Kidney glomerular epithelial cell (primary cell): Measurements from ENCODE around the gene KIRREL3.

Source experiments
- DNase-seq: peaks from one replicate; lab custom pipeline; 2025; lab: John Stamatoyannopoulos, UW

The KIRREL3 gene

GRCh38 chr11:126419801-126420697 is 580.5 kb downstream of the KIRREL3 start:
- DNase-seq: no peak

GRCh38 chr11:126418887-126419286 is 581.7 kb downstream of the KIRREL3 start:
- DNase-seq: no peak

GRCh38 chr11:126417091-126417862 is 583.3 kb downstream of the KIRREL3 start:
- DNase-seq: no peak

GRCh38 chr11:126416542-126417090 is 584.0 kb downstream of the KIRREL3 start:
- DNase-seq: peak; percentile 36

- no peak for DNase-seq
Observed at GRCh38 chr11:126415669-126416420, 584.7 kb downstream of the KIRREL3 start.

- DNase-seq: no peak
Observed at GRCh38 chr11:126415128-126415527, 585.4 kb downstream of the KIRREL3 start.

- no peak for DNase-seq
Observed at GRCh38 chr11:126414615-126415014, 586.0 kb downstream of the KIRREL3 start.

- DNase-seq: no peak
Observed at GRCh38 chr11:126413843-126414405, 586.6 kb downstream of the KIRREL3 start.

- DNase-seq: no peak
Observed at GRCh38 chr11:126413426-126413825, 587.1 kb downstream of the KIRREL3 start.

- DNase-seq: no peak
Observed at GRCh38 chr11:126411971-126412381, 588.6 kb downstream of the KIRREL3 start.

GRCh38 chr11:126410649-126411048 is 589.9 kb downstream of the KIRREL3 start:
- DNase-seq: no peak

GRCh38 chr11:126409620-126409985 is 591.0 kb downstream of the KIRREL3 start:
- no peak for DNase-seq

- DNase-seq: no peak
Observed at GRCh38 chr11:126408901-126409619, 591.5 kb downstream of the KIRREL3 start.

- DNase-seq: no peak
Observed at GRCh38 chr11:126408496-126408895, 592.1 kb downstream of the KIRREL3 start.

GRCh38 chr11:126407682-126408288 is 592.8 kb downstream of the KIRREL3 start:
- DNase-seq: no peak

GRCh38 chr11:126407101-126407521 is 593.5 kb downstream of the KIRREL3 start:
- no peak for DNase-seq

- no peak for DNase-seq
Observed at GRCh38 chr11:126406368-126406767, 594.2 kb downstream of the KIRREL3 start.

- DNase-seq: no peak
Observed at GRCh38 chr11:126405906-126406305, 594.7 kb downstream of the KIRREL3 start.

- no peak for DNase-seq
Observed at GRCh38 chr11:126405374-126405773, 595.2 kb downstream of the KIRREL3 start.

GRCh38 chr11:126404367-126404766 is 596.2 kb downstream of the KIRREL3 start:
- no peak for DNase-seq

- no peak for DNase-seq
Observed at GRCh38 chr11:126403658-126404057, 596.9 kb downstream of the KIRREL3 start.
